Kidney (tissue), 14 donors: Measurements from ENCODE around the gene ZBED5. TPM values are rescaled to one million over a fixed set of nuclear protein-coding genes. Genes with fewer than 3 reads are reported as not detected.

Experiments
- DNase-seq, 5 donors: peaks; one replicate each; pipeline ENCODE4 v3.0.0-alpha.2; 2013 to 2020
- FAIRE-seq: peaks from 2 replicates; lab custom pipeline; 2012; peaks lifted over from hg19 to GRCh38; lab: Jason Lieb, UNC
- H3K27ac ChIP-seq, 2 donors: one replicate each; pipeline ENCODE4 v1.7.0; 2013; ENCODE audit warnings: low read depth in 2 of 2, low read length in 2 of 2, inconsistent platforms in 1 of 2
- H3K27me3 ChIP-seq: one replicate; pipeline ENCODE4 v1.7.1; 2013; ENCODE audit warnings: low read length, inconsistent platforms; ENCODE audit not compliant: control insufficient read depth, insufficient read depth
- H3K36me3 ChIP-seq, 3 donors: one replicate each; pipeline versions ENCODE4 v1.7.0 to v1.7.1; 2013; ENCODE audit warnings: low read length in 3 of 3, control low read depth in 1 of 3, inconsistent platforms in 1 of 3; ENCODE audit not compliant: insufficient read depth in 3 of 3, control insufficient read depth in 2 of 3
- H3K4me1 ChIP-seq, 3 donors: one replicate each; pipeline versions ENCODE4 v1.7.0 to v1.7.1; 2013; ENCODE audit warnings: low read length in 3 of 3, inconsistent platforms in 1 of 3, low read depth in 1 of 3; ENCODE audit not compliant: control insufficient read depth in 2 of 3, insufficient read depth in 2 of 3
- H3K4me3 ChIP-seq, 3 donors: one replicate each; pipeline versions ENCODE4 v1.7.0 to v1.8.1; 2013; ENCODE audit warnings: low read length in 3 of 3, control low read depth in 1 of 3, inconsistent platforms in 1 of 3
- H3K9ac ChIP-seq, 3 donors: one replicate each; pipeline versions ENCODE4 v1.7.0 to v1.7.1; 2013; ENCODE audit warnings: low read length in 3 of 3, control low read depth in 1 of 3, inconsistent platforms in 1 of 3
- H3K9me3 ChIP-seq, 3 donors: one replicate each; pipeline versions ENCODE4 v1.7.0 to v1.7.1; 2013; ENCODE audit warnings: low read length in 3 of 3, control low read depth in 1 of 3, inconsistent platforms in 1 of 3; ENCODE audit not compliant: control insufficient read depth in 2 of 3, insufficient read depth in 1 of 3
- intact Hi-C: fragments of 100-400 bp; cut with DNase I; formaldehyde crosslinking; loops from one replicate; pipeline ENCODE4 v1.11.1; 2022
- polyA plus RNA-seq: library from polyadenylated mRNA; stranded (reverse); fragments of 350-450 nt; fragmentation: Illumina TruSeq; extraction: RNeasy Lipid Tissue Mini Kit (QIAGEN cat#74804); gene quantifications from one replicate; pipeline ENCODE4 v1.2.3, GENCODE V29; 2014; ENCODE audit warnings: low read depth, low replicate concordance; ENCODE audit not compliant: insufficient read depth
- total RNA-seq: library from RNA; stranded (reverse); fragmentation: NEBNext Ultra II Directional; extraction: Animal tissue kit (Norgen Biotek cat#: 25700); gene quantifications from one replicate; pipeline ENCODE4 v1.2.1, GENCODE V29; 2021
- TF ChIP-seq, protein P1 (sequence below): IDR thresholded peaks from 3 replicates; pipeline ENCODE4 v1.5.1; 2012; ENCODE audit warnings: mild to moderate bottlenecking, moderate library complexity, borderline replicate concordance; ENCODE audit not compliant: insufficient read depth; ENCODE audit errors: extremely low read depth
- donor health status: control.
- donor health status: control.
- donor health status: control.
- donor health status: control.
- donor health status: control.
- donor health status: DM: yes; HTN: yes; CAD: no.
- donor health status: Normal renal cell carcinoma (clear cell type).

The ZBED5 gene
- total and polyA plus RNA-seq, 2 donors from 2014 or later, result 25.2 to 59.7 TPM

DNA sequence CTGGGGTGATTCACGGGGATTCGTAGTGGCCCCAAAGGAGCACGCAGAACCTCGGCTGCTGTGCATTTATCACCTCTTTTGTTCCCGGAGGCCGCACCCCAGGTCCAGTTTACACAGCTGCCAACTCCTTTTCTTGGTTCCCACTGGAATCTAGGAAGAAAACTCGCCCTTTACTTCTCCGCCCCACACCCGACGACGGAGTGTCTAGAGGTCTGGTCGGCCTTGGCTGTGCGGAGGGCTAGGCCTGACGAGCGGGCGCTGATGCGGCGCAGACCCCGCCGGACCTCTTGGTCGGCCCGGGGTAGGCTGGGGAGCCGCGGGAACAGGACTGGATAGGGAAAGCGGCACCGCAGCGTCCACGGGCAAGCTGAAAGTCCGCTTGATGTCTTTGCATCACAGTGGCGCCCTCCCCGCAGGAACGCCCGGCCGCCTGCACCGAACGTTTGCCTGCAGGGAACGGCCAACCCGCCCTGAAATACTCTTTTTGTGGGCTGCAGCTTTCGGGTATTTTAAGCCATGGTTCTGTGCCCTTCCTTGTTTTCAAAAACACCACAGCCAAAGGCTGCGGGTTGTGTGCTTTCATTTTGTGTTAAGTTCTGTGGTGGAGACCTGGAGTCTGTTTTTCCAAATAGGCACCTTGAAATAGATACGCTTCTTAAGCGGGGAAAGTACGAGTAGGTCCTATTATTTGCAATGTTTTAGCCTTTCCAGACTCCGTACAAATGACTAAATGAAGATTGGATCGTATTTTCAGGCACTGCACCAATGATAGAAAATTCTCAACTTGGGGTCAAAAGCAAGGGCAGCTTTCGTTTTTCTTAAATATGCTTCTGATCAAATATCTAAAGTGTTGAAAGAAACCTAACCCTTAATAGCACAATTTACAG lies 829 bp upstream of the ZBED5 start:
- Histone ChIP-seq H3K9ac (peak overlapping the region; percentile 89 to 97 (median 95)), H3K27me3 (no peaks in the 10 kb centered on the region), H3K4me1 (peaks cover 0 to 5% (median 4%) of the 10 kb centered on the region in 3 donors), H3K27ac (peak overlapping the region; percentile 91 to 99), H3K36me3 (peaks cover 9 to 17% (median 10%) of the 10 kb centered on the region in 3 donors), H3K4me3 (peak overlapping the region; percentile 92 to 98 (median 94)), H3K9me3 (no peaks in the 10 kb centered on the region)
- peak in 4 of 5 donors; percentile 76 to 88 (median 80) for DNase-seq
- FAIRE-seq, result no peak
- TF ChIP-seq, protein P1, sequence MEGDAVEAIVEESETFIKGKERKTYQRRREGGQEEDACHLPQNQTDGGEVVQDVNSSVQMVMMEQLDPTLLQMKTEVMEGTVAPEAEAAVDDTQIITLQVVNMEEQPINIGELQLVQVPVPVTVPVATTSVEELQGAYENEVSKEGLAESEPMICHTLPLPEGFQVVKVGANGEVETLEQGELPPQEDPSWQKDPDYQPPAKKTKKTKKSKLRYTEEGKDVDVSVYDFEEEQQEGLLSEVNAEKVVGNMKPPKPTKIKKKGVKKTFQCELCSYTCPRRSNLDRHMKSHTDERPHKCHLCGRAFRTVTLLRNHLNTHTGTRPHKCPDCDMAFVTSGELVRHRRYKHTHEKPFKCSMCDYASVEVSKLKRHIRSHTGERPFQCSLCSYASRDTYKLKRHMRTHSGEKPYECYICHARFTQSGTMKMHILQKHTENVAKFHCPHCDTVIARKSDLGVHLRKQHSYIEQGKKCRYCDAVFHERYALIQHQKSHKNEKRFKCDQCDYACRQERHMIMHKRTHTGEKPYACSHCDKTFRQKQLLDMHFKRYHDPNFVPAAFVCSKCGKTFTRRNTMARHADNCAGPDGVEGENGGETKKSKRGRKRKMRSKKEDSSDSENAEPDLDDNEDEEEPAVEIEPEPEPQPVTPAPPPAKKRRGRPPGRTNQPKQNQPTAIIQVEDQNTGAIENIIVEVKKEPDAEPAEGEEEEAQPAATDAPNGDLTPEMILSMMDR, result no peak
- intact Hi-C loops, result loop anchor here (10.0 kb wide), 1 partner anchor 54 kb away; the partner anchor contains the start of gene EIF4G2

DNA sequence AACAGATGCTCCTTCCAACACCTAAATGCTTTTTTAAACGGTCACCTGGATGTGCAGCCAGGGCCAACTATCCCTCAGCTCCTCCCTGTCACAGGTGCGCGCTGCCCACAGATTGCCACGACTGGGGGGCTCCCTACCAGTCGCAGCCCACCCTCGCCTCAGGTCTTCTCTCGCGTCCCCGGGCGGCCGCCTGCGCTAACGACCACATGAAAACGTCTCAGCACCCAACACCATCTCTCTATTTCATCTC lies 469 bp downstream of the ZBED5 start:
- Histone ChIP-seq H3K9ac (peak overlapping the region; percentile 96 to 98 (median 97)), H3K4me1 (peaks cover 0 to 5% (median 4%) of the 10 kb centered on the region in 3 donors), H3K27me3 (no peaks in the 10 kb centered on the region), H3K4me3 (peak overlapping the region; percentile 92 to 98 (median 94)), H3K36me3 (peaks cover 10 to 26% (median 19%) of the 10 kb centered on the region in 3 donors), H3K9me3 (no peaks in the 10 kb centered on the region), H3K27ac (peak overlapping the region; percentile 91 to 99)
- intact Hi-C loops, result loop anchor here (10.0 kb wide), 1 partner anchor 53 kb away; the partner anchor contains the start of gene EIF4G2
- DNase-seq (no peak), FAIRE-seq (no peak)
- TF ChIP-seq, protein P1, result no peak

DNA sequence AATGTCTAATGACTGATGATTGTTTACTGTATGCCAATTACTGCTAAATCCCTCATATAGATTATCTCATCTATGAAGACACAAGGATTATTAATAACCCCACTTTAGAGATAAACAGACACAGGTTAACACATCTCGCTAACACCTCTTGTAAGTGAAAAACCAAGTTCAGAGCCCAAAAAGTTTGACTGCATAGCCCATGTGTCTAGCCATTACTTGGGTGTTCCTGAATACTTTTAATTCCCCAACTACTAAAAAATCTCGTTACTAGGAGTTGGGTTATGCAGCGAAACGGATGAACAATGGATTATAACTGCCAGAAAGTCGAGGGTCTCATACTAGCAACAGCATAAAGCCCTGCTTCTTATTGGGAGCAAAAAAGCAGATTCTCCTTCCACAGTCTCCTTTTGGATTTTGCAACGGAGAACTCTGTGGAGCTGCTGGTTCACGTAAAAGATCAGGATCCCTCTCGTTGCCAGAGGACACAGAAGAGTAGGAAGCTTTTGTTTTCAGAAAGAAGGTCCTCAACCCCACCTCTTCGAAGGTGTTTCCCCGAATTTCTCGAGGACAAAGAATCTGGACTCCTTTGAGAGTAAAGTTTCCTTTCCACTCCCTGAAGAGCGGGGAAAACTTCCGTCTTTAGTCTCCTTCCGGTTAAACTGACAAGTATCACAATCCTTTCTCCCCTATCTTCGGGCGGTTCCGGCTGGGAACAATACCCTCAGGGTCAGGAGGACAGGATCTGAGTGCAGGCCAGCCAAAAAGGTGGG lies 979 bp downstream of the ZBED5 start:
- Histone ChIP-seq H3K9me3 (no peaks in the 10 kb centered on the region), H3K9ac (peak overlapping the region; percentile 96 to 98 (median 97)), H3K27me3 (no peaks in the 10 kb centered on the region), H3K4me1 (peaks cover 0 to 5% (median 4%) of the 10 kb centered on the region in 3 donors), H3K27ac (peak overlapping the region; percentile 91 to 99), H3K36me3 (peaks cover 11 to 29% (median 22%) of the 10 kb centered on the region in 3 donors), H3K4me3 (peak overlapping the region; percentile 92 to 98 (median 94))
- intact Hi-C loops, result loop anchor here (10.0 kb wide), 1 partner anchor 52 kb away; the partner anchor contains the start of gene EIF4G2
- DNase-seq (peak in 2 of 5 donors; percentile 84 to 87), FAIRE-seq (no peak)
- TF ChIP-seq, protein P1, result no peak
